ENCODE results near the gene C1orf198.

Gene C1orf198

GRCh38 chr1:230807561-230808280 is 60.6 kb downstream of the C1orf198 start:
- TF ChIP-seq CTCF (IDR thresholded peaks at IDR 0.05; ENCODE audit: insufficient read depth, low read depth, low read length, missing control alignments): no peak
- no peak for DNase-seq (ENCODE audit: low read depth)
- no peak overlapping the region for H3K4me3 ChIP-seq (ENCODE audit: low read depth, low read length)

DNA sequence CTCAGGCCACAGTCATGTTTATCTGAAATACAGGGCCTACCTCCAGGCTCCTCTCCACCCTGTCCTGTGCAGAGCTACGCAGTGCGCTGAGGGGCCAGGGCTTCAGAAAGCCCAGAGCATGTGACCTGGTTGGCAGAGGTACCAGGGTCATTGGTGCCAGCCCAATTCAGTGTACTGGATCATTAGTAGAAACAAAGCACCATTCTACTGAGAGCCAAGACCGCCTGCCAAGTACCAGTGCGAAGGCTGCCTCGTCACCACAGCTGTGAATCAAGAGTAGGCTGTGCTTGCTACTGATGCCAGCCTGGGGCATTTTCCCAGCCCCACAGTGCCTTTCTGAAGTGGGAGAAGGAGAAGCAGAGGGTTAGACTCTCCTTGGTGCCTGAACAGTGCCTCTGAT is 61.3 kb downstream of the C1orf198 start:
- H3K4me3 ChIP-seq (ENCODE audit: low read depth, low read length): no peak overlapping the region
- no peak for TF ChIP-seq CTCF (IDR thresholded peaks at IDR 0.05; ENCODE audit: insufficient read depth, low read depth, low read length, missing control alignments)
- no peak for DNase-seq (ENCODE audit: low read depth)

DNA sequence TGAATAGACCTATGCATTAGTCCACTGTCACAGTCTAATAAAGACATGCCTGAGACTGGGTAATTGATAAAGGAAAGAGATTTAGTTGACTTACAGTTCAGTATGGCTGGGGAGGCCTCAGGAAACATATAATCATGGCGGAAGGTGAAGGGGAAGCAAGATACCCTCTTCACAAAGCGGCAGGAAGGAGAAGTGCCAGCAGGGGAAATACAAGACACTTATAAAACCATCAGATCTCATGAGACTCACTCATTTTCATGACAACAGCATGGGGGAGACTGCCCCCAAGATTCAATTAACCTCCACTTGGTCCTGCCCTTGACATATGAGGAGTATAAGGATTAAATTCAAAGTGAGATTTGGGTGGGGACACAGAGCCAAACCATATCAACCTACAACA is 61.8 kb downstream of the C1orf198 start:
- TF ChIP-seq CTCF (IDR thresholded peaks at IDR 0.05; ENCODE audit: insufficient read depth, low read depth, low read length, missing control alignments): no peak
- DNase-seq (ENCODE audit: low read depth): no peak

GRCh38 chr1:230804396-230804795 is 63.9 kb downstream of the C1orf198 start:
- DNase-seq (ENCODE audit: low read depth): no peak
- no peak for TF ChIP-seq CTCF (IDR thresholded peaks at IDR 0.05; ENCODE audit: insufficient read depth, low read depth, low read length, missing control alignments)

More for the DNA sequence above, 61.8 kb downstream of the C1orf198 start:
- H3K4me3 ChIP-seq (ENCODE audit: low read depth, low read length): no peak overlapping the region

DNA sequence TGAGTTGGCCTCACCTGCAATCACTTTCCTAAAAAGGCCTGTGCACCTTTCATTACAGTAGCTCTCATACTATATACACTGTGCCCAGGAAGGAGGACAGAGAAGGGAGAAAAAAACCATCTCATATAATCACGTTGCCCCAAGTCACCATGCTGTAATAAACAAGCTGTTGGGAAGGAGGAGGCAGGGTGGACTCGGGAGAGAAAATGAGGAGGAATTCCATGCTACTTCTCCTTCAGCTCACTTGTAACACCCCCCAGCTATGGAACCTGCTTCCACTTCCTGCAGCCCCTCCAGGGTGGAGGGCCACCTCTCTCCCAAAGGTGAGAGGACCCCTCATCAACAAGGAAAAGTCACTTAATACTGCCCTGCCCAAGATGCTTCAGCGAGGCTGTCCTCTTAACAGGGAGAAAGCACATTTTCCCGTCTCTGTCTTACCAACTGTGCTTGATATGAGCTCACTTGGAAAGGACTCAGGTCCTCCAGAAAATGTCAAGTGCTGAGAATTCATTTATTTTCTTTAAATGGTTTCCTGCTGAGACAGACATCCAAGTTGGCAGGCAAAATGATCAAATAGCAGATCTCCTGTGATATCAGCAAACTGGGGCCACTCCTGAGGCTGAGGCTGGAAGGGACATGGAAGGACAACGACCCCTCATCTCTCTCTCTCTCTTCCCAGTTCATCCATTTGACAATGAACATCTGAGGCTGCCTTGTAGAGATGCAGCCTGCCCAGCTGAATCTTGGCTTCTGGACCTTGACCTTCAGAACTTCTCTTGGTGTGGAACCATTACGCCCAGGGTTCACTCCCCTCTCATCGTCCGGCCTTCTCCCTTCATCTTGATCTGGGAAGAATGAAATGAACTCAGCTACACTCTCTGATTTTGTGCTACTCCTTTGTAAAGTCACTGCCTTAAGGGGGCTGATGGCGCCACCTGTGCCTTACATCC is 67.2 kb downstream of the C1orf198 start:
- no peak for TF ChIP-seq CTCF (IDR thresholded peaks at IDR 0.05; ENCODE audit: insufficient read depth, low read depth, low read length, missing control alignments)
- no peak for DNase-seq (ENCODE audit: low read depth)
- no peak overlapping the region for H3K4me3 ChIP-seq (ENCODE audit: low read depth, low read length)

More at GRCh38 chr1:230804396-230804795, 63.9 kb downstream of the C1orf198 start:
- H3K4me3 ChIP-seq (ENCODE audit: low read depth, low read length): no peak overlapping the region

DNA sequence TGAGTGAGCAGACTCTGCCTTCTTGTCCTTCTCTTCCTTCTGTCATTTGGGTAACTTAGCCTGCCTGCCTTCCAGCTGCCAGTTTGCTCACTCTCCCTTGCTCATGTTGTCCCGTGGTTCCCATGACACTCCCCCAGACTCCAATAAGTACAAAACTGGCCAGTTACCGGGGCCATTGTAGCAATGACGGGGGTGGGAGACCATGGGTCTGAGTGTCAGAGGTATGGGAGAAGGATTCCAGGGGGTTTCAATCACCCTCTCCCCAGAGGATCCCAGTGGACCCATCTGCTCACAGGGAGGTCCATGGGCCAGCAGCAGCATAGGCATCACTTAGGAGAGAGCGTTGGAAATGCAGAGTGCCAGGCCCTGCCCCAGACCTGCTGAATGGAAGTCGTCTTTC is 69.8 kb downstream of the C1orf198 start:
- no peak for TF ChIP-seq CTCF (IDR thresholded peaks at IDR 0.05; ENCODE audit: insufficient read depth, low read depth, low read length, missing control alignments)
- no peak overlapping the region for H3K4me3 ChIP-seq (ENCODE audit: low read depth, low read length)
- no peak for DNase-seq (ENCODE audit: low read depth)
